Spleen (tissue), 11 donors: ENCODE results near the gene HPSE2. TPM values are rescaled to one million over a fixed set of nuclear protein-coding genes. Genes with fewer than 3 reads are reported as not detected.

Experiments
- DNase-seq: peaks from one replicate; pipeline ENCODE4 v3.0.0-alpha.2; 2020
- H3K27ac ChIP-seq, 8 donors: fragments of 200-600 bp; sonication (generic) in 7 of 8; 1 replicate in 4 of 8; 2 replicates in 4 of 8; pipeline versions ENCODE4 v1.5.0 to v1.8.0; 2016 to 2021; ENCODE audit warnings: inconsistent platforms in 4 of 8, mild to moderate bottlenecking in 4 of 8, moderate library complexity in 1 of 8
- H3K27me3 ChIP-seq, 7 donors: fragments of 200-600 bp; sonication (generic) in 6 of 7; replicated peaks in 1 of 7; 1 replicate in 4 of 7; 2 replicates in 3 of 7; pipeline versions ENCODE4 v1.5.0 to v1.8.0; 2016 to 2021; ENCODE audit warnings: inconsistent platforms in 3 of 7, mild to moderate bottlenecking in 1 of 7
- H3K36me3 ChIP-seq, 6 donors: fragments of 200-600 bp; sonication (generic) in 5 of 6; 1 replicate in 4 of 6; 2 replicates in 2 of 6; pipeline versions ENCODE4 v1.5.0 to v1.8.0; 2016 to 2021; ENCODE audit warnings: inconsistent platforms in 2 of 6
- H3K4me1 ChIP-seq, 6 donors: fragments of 200-600 bp; sonication (generic) in 5 of 6; 1 replicate in 3 of 6; 2 replicates in 3 of 6; pipeline versions ENCODE4 v1.5.0 to v1.8.0; 2016 to 2021; ENCODE audit warnings: inconsistent platforms in 3 of 6
- H3K4me3 ChIP-seq, 8 donors: fragments of 200-600 bp; sonication (generic) in 7 of 8; 1 replicate in 4 of 8; 2 replicates in 4 of 8; pipeline versions ENCODE4 v1.5.0 to v1.8.0; 2016 to 2021; ENCODE audit warnings: inconsistent platforms in 4 of 8, mild to moderate bottlenecking in 4 of 8, moderate library complexity in 2 of 8
- H3K9me3 ChIP-seq, 8 donors: fragments of 200-600 bp; sonication (generic) in 7 of 8; 1 replicate in 4 of 8; 2 replicates in 4 of 8; pipeline versions ENCODE4 v1.5.0 to v1.8.0; 2016 to 2021; ENCODE audit warnings: inconsistent platforms in 4 of 8
- POLR2A ChIP-seq, 3 donors: fragments of 450-650 bp; IDR thresholded peaks; one replicate each; pipeline ENCODE4 v1.5.1; 2017; ENCODE audit warnings: antibody characterized with exemption in 3 of 3, mild to moderate bottlenecking in 1 of 3
- POLR2AphosphoS5 ChIP-seq, 3 donors: sonication (generic); formaldehyde crosslinking; IDR thresholded peaks; one replicate each; pipeline ENCODE4 v1.5.1; 2017; ENCODE audit warnings: antibody characterized with exemption in 3 of 3
- WGBS, 5 donors: extraction: QIAGEN DNeasy Blood & Tissue Kit in 3 of 5; methylation state at CpG; one replicate each; pipeline versions ENCODE4 v1.1.5 to v1.1.7; 2013 to 2018; 5-methylcytosine and 5-hydroxymethylcytosine counted together
- intact Hi-C: fragments of 100-400 bp; cut with DNase I; formaldehyde crosslinking; loops from one replicate; pipeline ENCODE4 v1.15.0; 2023; ENCODE audit warnings: low total_unique reads
- polyA plus RNA-seq, 3 donors: library from polyadenylated mRNA; stranded (reverse); fragments of 200-250 nt; gene quantifications; one replicate each; pipeline ENCODE4 v1.2.1, GENCODE V29; 2013
- total RNA-seq, 7 donors: library from RNA; depleted of rRNA in 3 of 7; stranded (reverse); fragments of >200 nt in 3 of 7; fragmentation: NEBNext Ultra II Directional in 4 of 7; extraction: Animal tissue kit (Norgen Biotek cat#: 25700) in 4 of 7; gene quantifications; one replicate each; pipeline versions ENCODE4 v1.1.0 to v1.2.1, GENCODE V29; 2016 to 2021
- TF ChIP-seq, protein P1 (sequence below), 11 experiments: fragments of 200-600 bp in 7 of 11; fragments of 450-650 bp in 4 of 11; sonication (generic) in 4 of 11; IDR thresholded peaks in 8 of 11; conservative IDR thresholded peaks in 3 of 11; 1 replicate in 7 of 11; 2 replicates in 4 of 11; pipeline versions ENCODE4 v1.4.0 to v1.8.0; 2016 to 2021; ENCODE audit warnings: antibody characterized with exemption in 11 of 11, inconsistent platforms in 4 of 11, mild to moderate bottlenecking in 1 of 11
- donor health status: healthy with polysubstance abuse.
- donor health status: DM: no; HTN: no; CAD: no; lungs with moderate emphysema.
- donor health status: DM: no; HTN: no; CAD: no.
- donor health status: Bipolar disorder and iron deficiency.
- donor health status: healthy.
- donor health status: DM: no; HTN: no; CAD: no.
- donor health status: DM: yes; HTN: yes; CAD: no.

The HPSE2 gene
- total and polyA plus RNA-seq, 10 donors = 0.02 to 0.64 (median 0.03) TPM; not detected in 5

- no peak overlapping the region for H3K27ac ChIP-seq
- DNase-seq = no peak
- peaks cover 0 to 17% (median 10%) of the 10 kb centered on the region in 8 donors for H3K9me3 ChIP-seq
- H3K27me3 ChIP-seq = no peaks in the 10 kb centered on the region
- TF ChIP-seq, protein P1, sequence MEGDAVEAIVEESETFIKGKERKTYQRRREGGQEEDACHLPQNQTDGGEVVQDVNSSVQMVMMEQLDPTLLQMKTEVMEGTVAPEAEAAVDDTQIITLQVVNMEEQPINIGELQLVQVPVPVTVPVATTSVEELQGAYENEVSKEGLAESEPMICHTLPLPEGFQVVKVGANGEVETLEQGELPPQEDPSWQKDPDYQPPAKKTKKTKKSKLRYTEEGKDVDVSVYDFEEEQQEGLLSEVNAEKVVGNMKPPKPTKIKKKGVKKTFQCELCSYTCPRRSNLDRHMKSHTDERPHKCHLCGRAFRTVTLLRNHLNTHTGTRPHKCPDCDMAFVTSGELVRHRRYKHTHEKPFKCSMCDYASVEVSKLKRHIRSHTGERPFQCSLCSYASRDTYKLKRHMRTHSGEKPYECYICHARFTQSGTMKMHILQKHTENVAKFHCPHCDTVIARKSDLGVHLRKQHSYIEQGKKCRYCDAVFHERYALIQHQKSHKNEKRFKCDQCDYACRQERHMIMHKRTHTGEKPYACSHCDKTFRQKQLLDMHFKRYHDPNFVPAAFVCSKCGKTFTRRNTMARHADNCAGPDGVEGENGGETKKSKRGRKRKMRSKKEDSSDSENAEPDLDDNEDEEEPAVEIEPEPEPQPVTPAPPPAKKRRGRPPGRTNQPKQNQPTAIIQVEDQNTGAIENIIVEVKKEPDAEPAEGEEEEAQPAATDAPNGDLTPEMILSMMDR (IDR thresholded peaks at IDR 0.05 in 8 of 11, conservative IDR thresholded peaks at IDR 0.05 in 3 of 11) = no peak
- TF ChIP-seq POLR2AphosphoS5 (IDR thresholded peaks at IDR 0.05) (no peak), POLR2A (IDR thresholded peaks at IDR 0.05) (no peak)
- H3K4me1 ChIP-seq = no peaks in the 10 kb centered on the region
- no peaks in the 10 kb centered on the region for H3K36me3 ChIP-seq
- intact Hi-C loops = no loop called here
- no peak overlapping the region for H3K4me3 ChIP-seq
- 88 to 99% (median 97%) methylated on average over 2 of the region's 2 CpGs for WGBS, 5 donors
These were observed 373.7 kb downstream of the HPSE2 start for GRCh38 chr10:98861962-98862361.

DNA sequence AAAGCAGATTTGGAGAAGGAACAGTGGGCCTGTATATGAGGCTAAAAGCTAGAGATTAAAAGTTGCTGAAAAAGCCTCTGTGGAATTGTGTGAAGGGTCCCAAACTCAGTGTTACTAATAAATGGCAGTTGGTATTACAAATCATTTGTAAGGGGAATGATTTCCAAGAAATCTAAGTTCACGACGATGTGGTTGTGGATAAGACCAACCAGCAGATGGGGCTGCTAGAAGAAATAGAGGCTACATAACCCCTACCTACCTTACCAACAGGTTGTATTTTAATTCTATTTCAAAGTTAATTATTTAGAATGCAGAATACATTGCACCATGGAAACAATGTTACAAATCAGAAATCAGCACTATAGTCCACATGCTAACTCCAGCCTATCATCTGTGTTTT is 377.1 kb downstream of the HPSE2 start:
- intact Hi-C loops = no loop called here
- TF ChIP-seq, protein P1 (IDR thresholded peaks at IDR 0.05 in 8 of 11, conservative IDR thresholded peaks at IDR 0.05 in 3 of 11) = no peak
- TF ChIP-seq POLR2A (IDR thresholded peaks at IDR 0.05) = no peak
- TF ChIP-seq POLR2AphosphoS5 (IDR thresholded peaks at IDR 0.05) = no peak
- Histone ChIP-seq H3K9me3 (no peaks in the 10 kb centered on the region), H3K4me3 (no peak overlapping the region), H3K27ac (no peak overlapping the region), H3K27me3 (no peaks in the 10 kb centered on the region), H3K36me3 (no peaks in the 10 kb centered on the region), H3K4me1 (no peaks in the 10 kb centered on the region)
- WGBS, 5 donors = 51 to 71% (median 64%) methylated on average over 2 of the region's 2 CpGs
- DNase-seq = no peak

DNA sequence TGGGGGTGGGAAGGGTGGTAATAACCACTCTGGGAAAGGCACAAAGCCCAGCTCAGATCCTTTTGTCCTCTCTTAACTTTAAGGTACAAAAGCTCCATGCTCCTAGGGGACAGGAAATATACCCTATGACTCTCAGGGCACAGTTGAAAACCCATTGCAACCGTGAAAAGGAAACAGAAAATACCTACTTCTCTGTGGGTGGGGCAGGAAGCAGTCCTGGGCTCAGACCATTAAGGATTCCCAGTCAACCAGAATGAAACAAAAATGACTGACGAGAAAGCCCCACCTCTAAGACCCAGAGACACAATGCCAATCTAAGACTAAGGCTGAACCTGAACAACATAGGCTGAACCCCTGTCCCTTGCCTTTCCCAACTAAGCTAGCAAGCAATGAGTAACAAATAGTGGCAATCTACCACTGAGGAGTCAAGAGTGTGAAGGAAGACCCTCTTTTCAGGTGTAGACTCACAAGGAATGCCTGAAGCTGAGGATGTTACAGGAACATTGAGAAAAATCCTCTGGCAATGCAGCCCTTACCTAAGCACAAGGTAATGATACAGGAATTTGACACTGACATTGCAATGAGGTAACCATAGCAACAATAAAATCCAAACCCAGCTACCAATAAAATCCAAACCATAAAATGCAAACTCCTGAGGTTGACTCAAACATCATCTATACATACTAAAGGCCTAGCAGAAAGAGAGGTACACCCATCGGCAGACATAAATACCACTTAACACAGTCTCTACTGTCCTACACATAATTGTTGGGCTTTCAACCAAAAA is 380.1 kb downstream of the HPSE2 start:
- H3K27ac ChIP-seq = no peak overlapping the region
- peaks cover 0 to 6% (median 0%) of the 10 kb centered on the region in 7 donors for H3K27me3 ChIP-seq
- TF ChIP-seq, protein P1 (IDR thresholded peaks at IDR 0.05 in 8 of 11, conservative IDR thresholded peaks at IDR 0.05 in 3 of 11) = no peak
- TF ChIP-seq POLR2A (IDR thresholded peaks at IDR 0.05) (no peak), POLR2AphosphoS5 (IDR thresholded peaks at IDR 0.05) (no peak)
- H3K4me3 ChIP-seq = no peak overlapping the region
- H3K4me1 ChIP-seq = no peaks in the 10 kb centered on the region
- WGBS, 5 donors = 52 to 63% (median 58%) methylated on average over 3 of the region's 3 CpGs
- intact Hi-C loops = no loop called here
- H3K36me3 ChIP-seq = no peaks in the 10 kb centered on the region
- H3K9me3 ChIP-seq = no peaks in the 10 kb centered on the region
- DNase-seq = no peak

- DNase-seq = no peak
- intact Hi-C loops = no loop called here
- Histone ChIP-seq H3K27me3 (peaks cover 0 to 6% (median 0%) of the 10 kb centered on the region in 7 donors), H3K36me3 (no peaks in the 10 kb centered on the region), H3K27ac (no peak overlapping the region), H3K9me3 (no peaks in the 10 kb centered on the region), H3K4me3 (no peak overlapping the region), H3K4me1 (no peaks in the 10 kb centered on the region)
- TF ChIP-seq POLR2AphosphoS5 (IDR thresholded peaks at IDR 0.05) = no peak
- no peak for TF ChIP-seq POLR2A (IDR thresholded peaks at IDR 0.05)
- WGBS, 5 donors = 28 to 58% (median 50%) methylated on average over 1 of the region's 1 CpG
These were observed 383.0 kb downstream of the HPSE2 start for GRCh38 chr10:98852686-98853085.
